Right ventricle myocardium inferior (tissue), 1 donor: ENCODE results near the gene CALD1. TPM values are rescaled to one million over a fixed set of nuclear protein-coding genes. Genes with fewer than 3 reads are reported as not detected.

Source experiments
- ATAC-seq: fragments of 200-7000 bp; cut with Tn5 transposase; one replicate; pipeline ENCODE4 v1.9.1; 2020; ENCODE audit warnings: mild to moderate bottlenecking, moderate library complexity
- DNase-seq: peaks from one replicate; pipeline ENCODE4 v3.0.0; 2021; ENCODE audit errors: missing footprints
- intact Hi-C: fragments of 100-400 bp; cut with DNase I; formaldehyde crosslinking; loops from one replicate; pipeline ENCODE4 v1.11.0; 2022
- total RNA-seq: library from RNA; stranded (reverse); fragmentation: NEBNext Ultra II Directional; extraction: Animal tissue kit (Norgen Biotek cat#: 25700); gene quantifications from one replicate; pipeline ENCODE4 v1.2.1, GENCODE V29; 2021
- donor health status: DM: no; HTN: yes; CAD: no; lungs with severe emphysema.

Gene CALD1
- total RNA-seq, 1 donor from 2014 or later = 99.1 TPM

DNA sequence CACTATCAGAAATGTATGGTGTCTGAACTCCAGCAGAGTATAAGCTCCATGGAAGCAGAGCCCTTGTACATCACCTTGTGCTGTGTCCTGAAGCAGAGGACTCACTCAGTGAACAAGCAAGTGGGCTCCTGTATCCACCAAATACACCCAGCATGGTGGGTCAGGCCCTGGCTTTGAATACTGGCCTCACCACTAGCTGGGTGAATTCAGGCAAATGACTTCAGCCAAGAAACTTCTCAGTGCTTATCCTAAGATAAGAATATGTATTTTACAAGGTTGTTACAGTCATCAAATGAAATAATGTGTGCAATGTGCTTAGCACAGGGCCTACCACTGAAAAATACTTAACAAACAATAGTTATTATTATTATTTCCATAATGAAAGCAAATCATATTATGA is 62.6 kb downstream of the CALD1 start:
- ATAC-seq = peak; percentile 35
- intact Hi-C loops = loop anchor here (5.0 kb wide), 1 partner anchor 45 kb away; no protein-coding TSS in a partner anchor
- DNase-seq = no peak

- ATAC-seq (no peak), DNase-seq (peak; percentile 46)
- intact Hi-C loops = loop anchor here (5.0 kb wide), 1 partner anchor 44 kb away; no protein-coding TSS in a partner anchor
Observed at GRCh38 chr7:134842886-134843430, 63.5 kb downstream of the CALD1 start.

DNA sequence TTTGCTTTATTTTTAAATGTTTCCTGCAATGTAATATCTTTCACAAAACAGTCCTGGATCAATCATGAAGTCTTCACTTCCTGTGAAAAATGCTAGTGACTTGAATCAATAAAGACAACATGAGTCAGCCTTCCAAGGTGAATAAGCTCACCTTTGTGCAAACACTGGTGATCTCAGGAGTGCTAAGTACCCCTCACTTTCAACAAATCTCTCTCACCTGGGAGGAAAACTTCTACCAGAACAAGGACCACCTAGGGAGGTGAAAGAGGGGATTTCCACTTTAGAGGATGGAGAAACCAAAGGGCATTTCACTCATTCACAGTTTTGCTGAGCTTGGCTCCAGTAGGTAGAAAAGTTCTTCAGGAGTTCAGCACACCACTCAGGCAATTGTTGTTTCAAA is 64.8 kb downstream of the CALD1 start:
- ATAC-seq (no peak), DNase-seq (no peak)
- intact Hi-C loops = loop anchor here (5.0 kb wide), 1 partner anchor 43 kb away; no protein-coding TSS in a partner anchor

DNA sequence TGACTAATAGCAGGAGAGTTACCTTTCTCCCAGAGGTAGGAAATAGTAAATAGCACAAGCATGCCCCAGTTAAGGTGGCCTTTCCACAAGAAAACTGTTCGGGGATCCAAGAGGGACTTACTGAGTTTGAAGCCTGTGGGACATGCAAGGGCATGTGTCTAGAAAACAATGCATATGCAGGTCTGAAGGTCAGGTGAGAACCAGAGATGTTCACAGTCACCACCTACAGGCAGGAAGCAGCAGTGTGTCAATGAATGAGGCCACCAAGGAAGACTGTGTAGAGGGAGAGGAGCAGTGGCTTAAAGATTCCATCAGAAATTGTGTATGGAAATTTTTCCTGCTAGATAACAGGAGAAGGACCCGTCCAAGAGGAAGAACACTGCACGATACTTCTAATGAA is 66.0 kb downstream of the CALD1 start:
- ATAC-seq = no peak
- DNase-seq = no peak
- intact Hi-C loops = no loop called here

GRCh38 chr7:134847851-134848588 is 68.6 kb downstream of the CALD1 start:
- DNase-seq (no peak), ATAC-seq (no peak)
- intact Hi-C loops = no loop called here

GRCh38 chr7:134850066-134850465 is 70.6 kb downstream of the CALD1 start:
- DNase-seq (no peak), ATAC-seq (no peak)
- intact Hi-C loops = no loop called here

GRCh38 chr7:134851141-134851540 is 71.7 kb downstream of the CALD1 start:
- intact Hi-C loops = no loop called here
- no peak for ATAC-seq
- DNase-seq = no peak

DNA sequence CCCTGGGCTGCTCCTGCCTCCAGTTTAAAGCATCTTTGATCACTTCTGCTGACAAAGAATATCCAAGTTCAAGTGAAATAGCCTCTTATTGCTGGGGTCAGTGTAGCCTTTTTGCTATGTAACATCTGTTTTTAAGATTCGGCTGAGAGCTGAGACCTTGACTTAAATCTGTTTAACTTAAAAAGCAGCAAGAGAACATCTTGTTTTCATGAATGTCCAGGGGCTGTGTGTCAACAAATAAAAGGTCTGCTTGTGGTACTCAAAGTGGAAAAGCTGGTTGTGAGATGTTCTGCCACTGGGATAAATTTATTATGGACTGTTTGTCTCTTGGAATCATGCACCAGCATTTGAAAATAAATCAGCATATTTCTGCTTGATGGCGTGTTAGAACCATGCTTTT is 73.2 kb downstream of the CALD1 start:
- no peak for DNase-seq
- peak; percentile 17 for ATAC-seq
- intact Hi-C loops = no loop called here

- peak; percentile 47 for ATAC-seq
- intact Hi-C loops = no loop called here
- DNase-seq = no peak
Observed at GRCh38 chr7:134854816-134855215, 75.4 kb downstream of the CALD1 start.

GRCh38 chr7:134855442-134855841 is 76.0 kb downstream of the CALD1 start:
- intact Hi-C loops = no loop called here
- DNase-seq (no peak), ATAC-seq (peak; percentile 35)

- ATAC-seq (no peak), DNase-seq (no peak)
- intact Hi-C loops = no loop called here
Observed at GRCh38 chr7:134856091-134856490, 76.7 kb downstream of the CALD1 start.

- no peak for ATAC-seq
- DNase-seq = no peak
- intact Hi-C loops = no loop called here
Observed at GRCh38 chr7:134856691-134857090, 77.3 kb downstream of the CALD1 start.

- no peak for DNase-seq
- ATAC-seq = no peak
- intact Hi-C loops = no loop called here
Observed at GRCh38 chr7:134857958-134858357, 78.5 kb downstream of the CALD1 start.

DNA sequence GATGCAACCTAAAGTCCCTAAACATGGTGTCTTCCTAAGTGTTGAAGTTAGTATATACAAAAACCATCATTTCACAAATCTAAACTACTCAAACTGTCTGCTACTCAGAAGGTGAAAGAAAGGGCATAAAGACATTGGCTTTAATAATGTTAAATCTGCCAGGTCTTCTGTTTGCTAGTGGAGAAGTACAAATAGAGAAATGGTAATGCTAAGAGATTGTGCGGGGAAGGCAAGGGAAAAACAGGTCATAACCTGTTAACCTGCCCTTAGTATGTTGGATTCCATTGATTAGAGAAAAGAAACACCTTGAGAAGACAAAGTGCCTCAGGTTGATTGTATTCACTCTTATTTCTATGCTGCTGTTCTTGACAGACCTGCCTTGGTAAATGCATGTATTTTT is 80.3 kb downstream of the CALD1 start:
- intact Hi-C loops = no loop called here
- DNase-seq = no peak
- ATAC-seq = no peak

- DNase-seq = no peak
Observed at GRCh38 chr7:134865001-134865845, 85.8 kb downstream of the CALD1 start.

GRCh38 chr7:134866617-134867016 is 87.2 kb downstream of the CALD1 start:
- no peak for DNase-seq
- ATAC-seq = no peak
- intact Hi-C loops = no loop called here

More at GRCh38 chr7:134865001-134865845, 85.8 kb downstream of the CALD1 start:
- ATAC-seq = peak; percentile 64
- intact Hi-C loops = no loop called here

DNA sequence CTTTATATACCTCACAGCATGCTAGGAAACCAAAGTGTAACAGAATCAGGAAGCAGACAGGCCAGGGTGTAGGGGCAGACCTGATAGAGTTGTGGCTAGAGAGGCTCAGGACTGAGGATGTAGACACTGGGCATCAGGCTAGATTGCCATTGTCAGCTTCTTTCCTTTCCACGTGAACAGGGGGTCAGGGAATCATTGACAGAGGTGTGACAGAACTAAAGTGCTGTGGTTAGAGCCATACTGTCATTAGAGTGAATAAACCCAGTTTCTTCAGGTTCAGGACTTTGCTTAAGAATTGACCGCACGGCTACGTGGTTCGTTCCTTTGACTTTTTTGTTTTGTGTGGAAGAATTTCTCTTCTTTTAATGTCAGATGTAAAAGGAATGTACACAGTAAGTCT is 90.7 kb downstream of the CALD1 start:
- no peak for ATAC-seq
- intact Hi-C loops = no loop called here

GRCh38 chr7:134870781-134871180 is 91.3 kb downstream of the CALD1 start:
- ATAC-seq = no peak
- intact Hi-C loops = no loop called here
- DNase-seq = no peak

More for the DNA sequence above, 90.7 kb downstream of the CALD1 start:
- no peak for DNase-seq

DNA sequence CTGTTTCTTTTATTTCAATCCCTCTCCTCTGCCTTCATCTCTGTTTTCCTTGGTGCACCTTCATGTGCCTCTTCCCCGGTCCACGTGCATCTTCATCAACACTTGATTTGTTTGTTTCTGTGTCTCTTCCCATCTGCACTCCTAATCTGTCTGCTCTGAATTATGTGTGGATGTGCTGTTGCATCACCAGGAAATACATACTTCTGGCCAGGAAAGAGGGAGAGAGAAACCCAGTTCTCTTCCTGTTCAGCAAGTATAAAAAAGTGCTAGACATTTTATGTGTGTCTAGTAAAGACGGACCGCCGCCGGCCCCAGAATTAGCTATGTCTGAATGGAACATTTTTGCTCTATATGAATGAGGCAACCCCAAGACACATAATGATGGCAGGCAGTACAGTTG is 93.8 kb downstream of the CALD1 start:
- no peak for DNase-seq
- intact Hi-C loops = no loop called here
- peak; percentile 66 for ATAC-seq

- intact Hi-C loops = no loop called here
- DNase-seq (no peak), ATAC-seq (no peak)
Observed at GRCh38 chr7:134874407-134874806, 95.0 kb downstream of the CALD1 start.
